Islet of Langerhans (tissue), 1 donor: ENCODE measurements around the gene MIPOL1.
"Not testable (repeated sequence)": the region's sequence is repeated elsewhere in the genome, so short reads cannot be mapped to it uniquely, and the experiment has no call there.

Experiments
- FAIRE-seq: peaks from one replicate; lab custom pipeline; 2011; peaks lifted over from hg19 to GRCh38; lab: Jason Lieb, UNC

Gene MIPOL1

DNA sequence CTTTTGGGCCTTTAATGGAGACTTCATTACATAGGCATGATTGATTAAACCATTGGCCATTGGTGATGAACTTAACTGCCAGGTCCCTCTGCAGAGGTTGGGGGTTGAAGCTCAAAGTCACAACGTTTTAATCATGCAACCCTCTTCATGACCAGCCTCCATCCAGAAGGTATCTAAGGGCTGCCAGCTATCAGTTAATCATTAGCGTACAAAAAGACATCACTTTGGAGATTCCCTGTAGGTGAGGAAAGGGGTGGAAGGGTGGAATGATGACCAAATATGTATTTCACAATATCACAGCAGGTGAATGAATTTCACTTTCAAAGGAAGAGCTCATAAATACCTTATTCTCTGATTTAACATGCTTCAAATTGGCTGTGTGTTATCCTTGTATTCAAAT lies 92.0 kb downstream of the MIPOL1 start:
- no peak for FAIRE-seq

DNA sequence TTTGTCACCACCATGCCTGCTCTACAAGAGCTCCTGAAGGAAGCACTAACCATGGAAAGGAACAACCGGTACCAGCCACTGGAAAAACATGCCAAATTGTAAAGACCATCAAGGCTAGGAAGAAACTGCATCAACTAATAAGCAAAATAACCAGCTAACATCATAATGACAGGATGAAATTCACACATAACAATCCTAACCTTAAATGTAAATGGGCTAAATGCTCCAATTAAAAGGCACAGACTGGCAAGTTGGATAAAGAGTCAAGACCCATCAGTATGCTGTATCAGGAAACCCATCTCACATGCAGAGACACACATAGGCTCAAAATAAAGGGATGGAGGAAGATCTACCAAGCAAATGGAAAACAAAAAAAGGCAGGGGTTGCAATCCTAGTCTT lies 97.5 kb downstream of the MIPOL1 start:
- not testable (repeated sequence) for FAIRE-seq

DNA sequence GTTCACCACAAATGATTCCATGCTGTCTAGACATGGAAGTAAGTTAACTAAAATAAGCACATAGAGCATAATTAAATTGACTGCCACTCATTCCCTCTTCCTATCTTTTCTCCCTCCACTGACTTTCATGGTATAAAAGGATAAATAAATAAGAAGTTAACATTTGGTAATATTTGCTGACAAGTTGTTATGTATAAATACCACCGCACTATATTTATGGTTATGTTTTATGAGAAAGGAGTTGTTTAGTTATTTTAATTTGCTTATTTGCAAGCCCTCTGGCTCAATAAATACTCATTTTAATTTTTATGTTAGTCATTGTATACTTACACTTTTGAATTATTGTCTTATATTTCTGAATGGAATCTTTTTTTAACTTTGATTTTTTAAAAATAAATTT lies 113.5 kb downstream of the MIPOL1 start:
- peak; percentile 5 for FAIRE-seq

DNA sequence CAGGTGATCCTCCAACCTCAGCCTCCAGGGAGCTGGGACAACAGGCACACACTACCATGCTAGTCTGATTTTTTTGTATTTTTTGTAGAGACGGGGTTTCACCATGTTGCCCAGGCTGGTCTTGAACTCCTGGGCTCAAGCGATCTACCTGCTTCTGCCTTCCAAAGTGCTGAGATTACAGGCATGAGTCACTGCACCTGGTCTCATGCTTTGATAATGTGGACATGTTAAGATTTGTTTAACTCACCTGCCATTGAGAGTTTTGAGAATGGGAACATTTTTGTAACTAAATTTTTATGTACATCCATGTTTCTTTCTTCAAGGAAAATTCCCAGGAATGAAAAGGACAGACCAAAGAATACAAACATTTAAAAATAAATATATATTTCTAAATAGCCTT lies 121.2 kb downstream of the MIPOL1 start:
- FAIRE-seq: no peak

GRCh38 chr14:37320106-37320505 lies 122.4 kb downstream of the MIPOL1 start:
- no peak for FAIRE-seq

GRCh38 chr14:37325332-37325731 lies 127.6 kb downstream of the MIPOL1 start:
- no peak for FAIRE-seq

DNA sequence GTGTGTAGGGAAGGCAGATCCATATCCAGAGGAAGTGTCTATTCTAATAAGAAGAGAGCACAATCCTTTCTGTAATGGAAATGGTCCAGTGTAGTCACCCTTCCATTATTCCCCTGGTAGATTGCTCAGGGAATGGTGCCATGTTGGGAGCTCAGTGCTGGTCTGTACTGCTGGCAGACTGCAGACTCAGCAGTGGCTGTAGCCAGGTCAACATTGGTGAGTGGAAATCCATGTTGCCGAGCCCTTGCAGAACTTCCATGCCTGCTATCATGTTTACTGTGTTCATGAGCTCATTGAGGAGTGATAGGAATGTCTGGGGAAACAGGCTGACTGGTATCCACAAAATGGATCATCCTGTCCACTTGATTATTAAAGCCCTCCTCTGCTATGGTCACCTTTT lies 128.7 kb downstream of the MIPOL1 start:
- no peak for FAIRE-seq

GRCh38 chr14:37327933-37328332 lies 130.2 kb downstream of the MIPOL1 start:
- FAIRE-seq: not testable (repeated sequence)

DNA sequence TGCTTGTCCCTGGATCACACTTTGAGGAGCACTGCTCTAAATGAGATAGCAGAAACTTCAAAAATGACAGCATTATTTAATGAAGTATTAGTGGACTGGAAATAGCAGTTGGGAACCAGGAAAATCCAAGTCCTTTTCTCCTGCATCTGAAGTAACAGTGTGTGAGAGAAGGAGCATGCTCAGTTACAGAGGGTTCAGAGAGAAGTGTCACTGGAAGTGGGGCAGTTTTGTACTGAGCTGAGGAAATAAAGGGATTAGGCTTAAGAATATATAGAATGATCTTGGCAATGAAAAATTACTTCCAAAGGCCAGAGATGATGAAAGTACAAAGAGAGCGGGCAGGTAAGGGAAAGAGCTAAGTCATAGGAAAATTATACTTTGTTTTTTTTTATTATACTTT lies 130.9 kb downstream of the MIPOL1 start:
- FAIRE-seq: no peak

DNA sequence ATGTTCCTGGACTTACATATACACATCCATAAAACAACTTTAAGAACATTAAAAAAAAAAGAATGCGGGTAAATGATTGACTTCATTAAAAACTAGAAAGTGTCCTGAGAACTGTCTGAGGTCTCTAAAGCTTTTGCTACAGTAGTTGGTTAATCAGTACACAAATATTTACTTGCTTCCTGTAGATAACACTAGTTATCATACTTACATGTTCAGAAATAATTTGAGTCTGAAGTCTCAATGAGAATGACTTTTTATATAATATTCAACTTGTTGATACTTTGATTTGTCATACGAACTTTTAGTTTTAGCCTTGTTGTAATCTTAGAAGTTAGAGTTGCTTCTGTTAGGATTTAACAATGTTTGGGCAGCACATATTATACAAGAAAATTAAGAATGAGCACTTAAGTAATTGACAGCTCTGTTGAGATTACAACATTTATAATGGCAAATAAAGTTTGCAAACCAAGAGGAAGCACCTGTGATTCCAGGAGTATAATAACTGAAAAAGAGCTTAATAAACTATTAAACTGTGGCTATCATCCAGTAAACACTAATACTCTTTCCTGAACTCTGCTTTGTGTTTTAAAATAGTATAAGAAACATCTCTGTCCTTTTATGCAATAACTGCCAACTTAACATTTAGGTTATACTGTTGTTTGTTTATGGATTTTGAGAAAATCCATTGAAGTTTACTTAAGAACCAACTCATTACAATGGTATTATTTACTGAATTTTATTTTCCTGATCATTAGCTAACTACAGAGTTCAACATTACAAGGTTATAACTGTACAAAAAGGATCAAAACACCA lies 131.7 kb downstream of the MIPOL1 start:
- peak; percentile 38 for FAIRE-seq

- FAIRE-seq: no peak
These were observed 133.2 kb downstream of the MIPOL1 start for GRCh38 chr14:37330910-37331309.

GRCh38 chr14:37340353-37340752 lies 142.6 kb downstream of the MIPOL1 start:
- no peak for FAIRE-seq

DNA sequence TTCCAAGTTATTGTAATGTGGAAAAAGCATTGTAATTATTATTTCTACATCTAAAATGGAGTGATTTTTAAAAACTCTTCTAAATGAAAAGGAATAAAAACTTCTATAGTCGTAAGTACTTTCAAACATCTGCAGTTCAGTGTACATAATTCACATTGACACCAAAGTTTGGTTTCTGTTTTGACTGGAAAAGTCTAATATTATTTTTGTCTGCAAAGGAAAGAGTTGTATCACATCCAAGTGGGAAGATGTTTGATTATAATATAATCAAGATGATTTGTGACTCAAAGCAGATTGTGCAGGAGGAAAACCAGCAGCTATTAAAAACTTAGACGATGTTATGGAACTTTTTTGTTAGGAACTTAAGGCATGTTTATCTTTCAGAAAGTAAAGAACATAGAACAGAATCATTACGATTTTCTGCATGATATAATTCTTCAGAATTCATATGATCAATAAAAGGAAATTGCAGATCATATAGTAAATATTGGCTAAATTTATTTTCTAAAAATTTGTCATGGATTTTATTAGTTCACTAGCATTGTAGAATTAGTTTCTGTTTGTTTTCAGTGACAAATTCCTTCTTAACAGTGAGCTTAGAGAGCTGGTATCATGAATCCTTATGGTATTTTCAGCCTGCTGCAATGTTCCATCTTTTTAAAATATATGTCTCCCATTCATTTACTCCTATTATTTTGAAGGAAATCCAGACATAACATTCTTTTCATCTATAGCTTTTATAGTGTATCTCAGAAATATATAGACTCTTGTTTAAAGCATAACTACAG lies 145.8 kb downstream of the MIPOL1 start:
- FAIRE-seq: peak; percentile 27

GRCh38 chr14:37363661-37364060 lies 165.9 kb downstream of the MIPOL1 start:
- FAIRE-seq: no peak

- peak; percentile 38 for FAIRE-seq
These were observed 171.7 kb downstream of the MIPOL1 start for GRCh38 chr14:37369425-37369824.

GRCh38 chr14:37375566-37375965 lies 177.8 kb downstream of the MIPOL1 start:
- FAIRE-seq: no peak

GRCh38 chr14:37376944-37377609 lies 179.3 kb downstream of the MIPOL1 start:
- no peak for FAIRE-seq

DNA sequence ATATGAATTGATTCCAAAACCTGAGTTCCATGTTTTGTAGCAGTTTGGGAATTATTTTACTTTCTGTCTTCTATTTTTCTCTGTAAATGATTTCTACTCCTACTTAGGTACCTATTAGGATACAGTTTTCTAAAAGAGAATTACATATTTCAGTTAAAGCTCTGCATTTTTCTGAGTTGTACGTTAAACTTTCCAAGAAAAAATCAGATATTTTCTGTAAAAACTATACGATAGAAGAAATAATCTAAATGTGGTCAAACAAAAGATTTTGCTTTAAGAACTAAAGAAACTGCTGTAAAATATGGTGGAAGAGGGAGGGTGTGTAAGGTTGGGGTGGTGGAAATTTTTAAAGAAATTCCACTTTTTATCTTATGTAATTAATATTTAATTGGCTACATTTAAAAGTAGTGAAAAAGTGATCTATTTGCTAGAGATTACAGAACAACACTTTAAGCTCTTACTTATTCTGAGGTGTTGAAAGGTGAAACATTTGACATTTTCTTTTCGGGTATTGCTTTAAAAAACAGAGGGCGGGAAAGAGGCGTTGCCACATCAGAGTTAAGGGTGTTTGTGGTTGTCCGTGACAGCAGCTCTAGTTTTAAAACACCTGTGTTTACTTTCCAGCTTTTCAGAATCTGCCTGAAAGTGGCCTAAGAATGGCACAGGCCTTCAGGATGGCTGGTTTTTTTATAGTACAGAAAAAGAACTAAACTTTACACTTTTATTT lies 187.3 kb downstream of the MIPOL1 start:
- FAIRE-seq: peak; percentile 82

DNA sequence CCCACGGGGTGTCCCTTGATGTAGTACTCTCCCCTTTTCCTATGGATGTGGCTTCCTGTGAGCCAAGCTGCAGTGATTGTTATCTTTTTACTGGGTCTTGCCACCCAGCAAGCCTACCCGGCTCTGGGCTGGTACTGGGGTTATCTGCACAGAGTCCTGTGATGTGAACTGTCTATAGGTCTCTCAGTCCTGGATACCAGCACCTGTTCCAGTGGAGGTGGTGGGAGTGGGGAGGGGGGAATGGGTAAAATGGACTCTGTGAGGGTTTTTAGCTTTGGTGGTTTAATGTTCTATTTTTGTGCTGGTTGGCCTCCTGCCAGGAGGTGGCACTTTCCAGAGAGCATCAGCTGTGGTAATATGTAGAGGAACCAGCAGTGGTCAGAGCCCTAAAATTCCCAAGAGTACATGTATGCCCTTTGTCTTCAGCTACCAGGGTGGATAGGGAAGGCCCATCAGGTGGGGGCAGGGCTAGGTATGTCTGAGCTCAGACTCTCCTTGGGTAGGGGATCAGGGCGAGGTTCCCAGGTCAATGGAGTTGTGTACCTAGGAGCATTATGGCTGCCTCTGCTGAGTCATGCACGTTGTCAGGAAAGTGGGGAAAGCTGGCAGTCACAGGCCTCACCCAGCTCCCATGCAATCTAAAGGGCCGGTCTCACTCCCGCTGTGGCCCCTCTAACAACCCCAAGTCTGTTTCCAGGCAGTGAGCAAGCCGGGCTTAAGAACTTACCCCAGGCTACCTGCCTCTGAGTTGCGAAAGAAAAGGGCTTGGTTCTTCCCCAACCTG lies 199.6 kb downstream of the MIPOL1 start:
- not testable (repeated sequence) for FAIRE-seq

- no peak for FAIRE-seq
These were observed 200.1 kb downstream of the MIPOL1 start for GRCh38 chr14:37397941-37398215.

DNA sequence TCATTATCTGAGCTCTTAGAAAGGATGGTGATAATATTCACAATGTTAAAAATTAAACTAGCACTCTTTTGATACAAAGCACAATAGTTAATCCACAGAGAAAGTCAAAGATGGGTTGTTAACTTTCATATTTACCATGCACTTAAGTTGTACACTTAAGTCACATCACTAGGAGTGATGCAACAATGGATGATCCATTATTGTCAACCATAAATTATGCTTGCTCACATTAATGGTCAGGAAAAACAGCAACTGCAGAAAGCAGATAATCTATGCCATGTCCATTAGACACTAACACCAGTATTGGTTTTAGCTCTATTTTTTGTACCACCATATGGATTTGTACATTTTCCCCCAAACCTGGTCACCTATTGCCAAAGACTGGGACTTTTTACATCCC lies 201.8 kb downstream of the MIPOL1 start:
- FAIRE-seq: no peak

DNA sequence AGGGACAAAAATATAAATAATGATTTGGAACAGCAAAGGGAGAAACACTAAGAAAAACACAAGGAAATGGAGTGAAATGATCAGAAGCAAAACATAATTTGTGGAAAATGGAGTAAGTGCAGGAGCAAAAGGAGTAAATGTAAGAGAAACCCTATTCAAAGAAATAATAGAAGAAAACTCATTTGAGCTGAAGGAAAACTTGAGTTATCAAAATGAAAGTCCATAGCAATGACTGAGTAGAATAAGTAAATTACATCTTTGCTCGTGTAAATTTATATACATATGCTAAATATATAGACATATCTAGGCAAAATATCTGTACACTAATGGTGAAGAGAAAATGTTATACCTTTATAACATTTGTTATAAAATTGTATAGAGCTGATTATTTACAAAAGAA lies 203.4 kb downstream of the MIPOL1 start:
- FAIRE-seq: peak; percentile 9
